Heart left ventricle (tissue), 16 donors: ENCODE data around the gene CDKL5. TPM values are rescaled to one million over a fixed set of nuclear protein-coding genes. Genes with fewer than 3 reads are reported as not detected.

Source experiments
- ATAC-seq, 4 donors: fragments of 200-7000 bp; cut with Tn5 transposase; one replicate each; pipeline ENCODE4 v1.9.1; 2020 to 2022; ENCODE audit warnings: moderate library complexity in 4 of 4, mild to moderate bottlenecking in 3 of 4, moderate number of reproducible peaks in 1 of 4
- DNase-seq, 5 donors: peaks; one replicate each; pipeline ENCODE4 v3.0.0-alpha.2; 2020
- H3K27ac ChIP-seq, 12 donors: fragments of 200-600 bp; sonication (generic) in 4 of 12; one replicate each; pipeline versions ENCODE4 v1.5.0 to v1.8.0; 2016 to 2022; ENCODE audit warnings: mild to moderate bottlenecking in 2 of 12
- H3K27me3 ChIP-seq, 9 donors: fragments of 200-600 bp; sonication (generic) in 2 of 9; one replicate each; pipeline versions ENCODE4 v1.5.1 to v1.8.0; 2016 to 2022; ENCODE audit warnings: mild to moderate bottlenecking in 3 of 9
- H3K36me3 ChIP-seq, 9 donors: fragments of 200-600 bp; sonication (generic) in 2 of 9; one replicate each; pipeline versions ENCODE4 v1.5.0 to v1.8.0; 2018 to 2022; ENCODE audit warnings: mild to moderate bottlenecking in 2 of 9
- H3K4me1 ChIP-seq, 12 donors: fragments of 200-600 bp; sonication (generic) in 4 of 12; one replicate each; pipeline versions ENCODE4 v1.5.0 to v1.8.0; 2016 to 2022; ENCODE audit warnings: mild to moderate bottlenecking in 3 of 12
- H3K4me3 ChIP-seq, 12 donors: fragments of 200-600 bp; sonication (generic) in 4 of 12; one replicate each; pipeline versions ENCODE4 v1.5.0 to v1.8.0; 2017 to 2022; ENCODE audit warnings: mild to moderate bottlenecking in 9 of 12, moderate library complexity in 4 of 12
- H3K9me3 ChIP-seq, 12 donors: fragments of 200-600 bp; sonication (generic) in 4 of 12; one replicate each; pipeline versions ENCODE4 v1.5.0 to v1.8.0; 2016 to 2022; ENCODE audit warnings: mild to moderate bottlenecking in 1 of 12
- CTCF ChIP-seq, 12 donors: fragments of 200-600 bp; sonication (generic) in 4 of 12; IDR thresholded peaks; one replicate each; pipeline versions ENCODE4 v1.5.0 to v1.8.0; 2018 to 2022; ENCODE audit warnings: antibody characterized with exemption in 12 of 12, mild to moderate bottlenecking in 5 of 12
- POLR2A ChIP-seq, 2 donors: fragments of 450-650 bp; IDR thresholded peaks; one replicate each; pipeline ENCODE4 v1.6.1; 2017; ENCODE audit warnings: antibody characterized with exemption in 2 of 2, mild to moderate bottlenecking in 2 of 2, moderate library complexity in 2 of 2
- WGBS, 4 donors: extraction: QIAGEN DNeasy Blood & Tissue Kit in 2 of 4; methylation state at CpG; one replicate each; pipeline versions ENCODE4 v1.1.5 to v1.1.7; 2013 to 2018; 5-methylcytosine and 5-hydroxymethylcytosine counted together
- intact Hi-C, 10 donors: fragments of 100-400 bp; cut with DNase I; formaldehyde crosslinking; loops; one replicate each; pipeline versions ENCODE4 v1.11.1 to v1.14.2; 2022
- polyA plus RNA-seq, 2 donors: library from polyadenylated mRNA; stranded (reverse); fragments of 200-250 nt; gene quantifications; one replicate each; pipeline ENCODE4 v1.2.3, GENCODE V29; 2013
- total RNA-seq, 9 donors: library from RNA; depleted of rRNA in 2 of 9; stranded (reverse); fragments of >200 nt in 2 of 9; fragmentation: NEBNext Ultra II Directional in 3 of 9; extraction: Animal tissue kit (Norgen Biotek cat#: 25700) in 3 of 9; gene quantifications; one replicate each; pipeline versions ENCODE4 v1.1.0 to v1.2.4, GENCODE V29; 2016 to 2023
- donor health status: ischemic (EF 13 %, LVEDD 7.1; RV severe dilation, severe dysfunction).
- donor health status: healthy with polysubstance abuse.
- donor health status: DM: no; HTN: yes; CAD: no.
- donor health status: DM: no; HTN: no; CAD: no.
- donor health status: ischemic (EF 25% LVEDD 6.9; RV normal size, moderate dysfunction).
- donor health status: ischemic (EF 25% LVEDD 5.7; RV mildly dilated, moderate dysfunction).
- donor health status: healthy.
- donor health status: DM: yes; HTN: yes; CAD: no.
- donor health status: ischemic (EF 35%, LVEDD 5.7; RV mildly dilated, moderate dysfunction).
- donor health status: nonischemic (EF 11% LVEDD 7.7; RV severe dilation, severe dysfunction).
- donor health status: DM: yes; HTN: yes; CAD: no.
- donor health status: PGD.
- donor health status: ischemic (EF 29% LVEDD 5.4; RV normal size, mild dysfunction).
- donor health status: nonischemic (EF 23%, LVEDD 6.1; RV moderate dilation, normal function).

Gene CDKL5
- total and polyA plus RNA-seq, 11 donors, result 3.0 to 12.5 (median 9.3) TPM

- WGBS, 4 donors, result 80 to 84% (median 81%) methylated on average over 17 of the region's 17 CpGs
- Histone ChIP-seq H3K4me1 (no peaks in the 10 kb centered on the region), H3K9me3 (no peaks in the 10 kb centered on the region), H3K27ac (no peak overlapping the region), H3K36me3 (no peaks in the 10 kb centered on the region), H3K4me3 (no peak overlapping the region), H3K27me3 (peaks cover 0 to 4% (median 0%) of the 10 kb centered on the region in 9 donors)
- ATAC-seq, result no peak
- no peak for DNase-seq
- TF ChIP-seq POLR2A (IDR thresholded peaks at IDR 0.05) (no peak), CTCF (IDR thresholded peaks at IDR 0.05) (no peak)
- intact Hi-C loops, result loop anchor here in 7 of 10 donors (5.0 to 10.0 kb wide), 4 partner anchors 197 to 253 kb away; partner anchors contain the start of gene CDKL5 (in 4 of the 7)
Observed at GRCh38 chrX:18677161-18677869, 251.9 kb downstream of the CDKL5 start.

GRCh38 chrX:18681996-18682395 is 256.6 kb downstream of the CDKL5 start:
- Histone ChIP-seq H3K27me3 (no peaks in the 10 kb centered on the region), H3K9me3 (no peaks in the 10 kb centered on the region), H3K36me3 (no peaks in the 10 kb centered on the region), H3K4me3 (no peak overlapping the region), H3K27ac (no peak overlapping the region), H3K4me1 (no peaks in the 10 kb centered on the region)
- ATAC-seq, result no peak
- intact Hi-C loops, result no loop called here
- WGBS, 4 donors, result 79 to 95% (median 91%) methylated on average over 6 of the region's 6 CpGs
- no peak for DNase-seq
- TF ChIP-seq POLR2A (IDR thresholded peaks at IDR 0.05) (no peak), CTCF (IDR thresholded peaks at IDR 0.05) (no peak)

- no peak overlapping the region for H3K27ac ChIP-seq
- H3K9me3 ChIP-seq, result no peaks in the 10 kb centered on the region
- ATAC-seq (no peak), DNase-seq (no peak)
- intact Hi-C loops, result no loop called here
- no peak for TF ChIP-seq POLR2A (IDR thresholded peaks at IDR 0.05)
- no peak for TF ChIP-seq CTCF (IDR thresholded peaks at IDR 0.05)
- no peaks in the 10 kb centered on the region for H3K27me3 ChIP-seq
- no peaks in the 10 kb centered on the region for H3K4me1 ChIP-seq
- 68 to 81% (median 76%) methylated on average over 8 to 9 of the region's 9 CpGs for WGBS, 4 donors
- H3K4me3 ChIP-seq, result no peak overlapping the region
- H3K36me3 ChIP-seq, result no peaks in the 10 kb centered on the region
Observed at GRCh38 chrX:18682979-18683387, 257.6 kb downstream of the CDKL5 start.

- Histone ChIP-seq H3K27ac (no peak overlapping the region), H3K9me3 (peaks cover 0 to 8% (median 0%) of the 10 kb centered on the region in 12 donors)
- WGBS, 4 donors, result 84 to 95% (median 88%) methylated on average over 7 of the region's 7 CpGs
Observed at GRCh38 chrX:18687856-18688495, 262.6 kb downstream of the CDKL5 start.

More at GRCh38 chrX:18687856-18688495, 262.6 kb downstream of the CDKL5 start:
- intact Hi-C loops, result no loop called here
- Histone ChIP-seq H3K27me3 (no peaks in the 10 kb centered on the region), H3K36me3 (no peaks in the 10 kb centered on the region), H3K4me3 (no peak overlapping the region), H3K4me1 (no peaks in the 10 kb centered on the region)
- DNase-seq (no peak), ATAC-seq (no peak)
- no peak for TF ChIP-seq POLR2A (IDR thresholded peaks at IDR 0.05)
- TF ChIP-seq CTCF (IDR thresholded peaks at IDR 0.05), result no peak
